Subcutaneous adipose tissue (tissue), 4 donors: ENCODE measurements around the gene GPC4. TPM values are rescaled to one million over a fixed set of nuclear protein-coding genes. Genes with fewer than 3 reads are reported as not detected.

Source experiments
- total RNA-seq, 4 donors: library from RNA; depleted of rRNA; stranded (reverse); fragments of >200 nt; gene quantifications; one replicate each; pipeline ENCODE4 v1.1.0, GENCODE V29; 2016
- TF ChIP-seq, protein P1 (sequence below): fragments of 450-650 bp; IDR thresholded peaks from one replicate; pipeline ENCODE4 v1.5.1; 2016; ENCODE audit warnings: low read depth, mild to moderate bottlenecking, control low read depth, antibody characterized with exemption, moderate library complexity

The GPC4 gene
- total RNA-seq, 4 donors from 2014 or later: 5.9 to 63.7 (median 12.4) TPM

DNA sequence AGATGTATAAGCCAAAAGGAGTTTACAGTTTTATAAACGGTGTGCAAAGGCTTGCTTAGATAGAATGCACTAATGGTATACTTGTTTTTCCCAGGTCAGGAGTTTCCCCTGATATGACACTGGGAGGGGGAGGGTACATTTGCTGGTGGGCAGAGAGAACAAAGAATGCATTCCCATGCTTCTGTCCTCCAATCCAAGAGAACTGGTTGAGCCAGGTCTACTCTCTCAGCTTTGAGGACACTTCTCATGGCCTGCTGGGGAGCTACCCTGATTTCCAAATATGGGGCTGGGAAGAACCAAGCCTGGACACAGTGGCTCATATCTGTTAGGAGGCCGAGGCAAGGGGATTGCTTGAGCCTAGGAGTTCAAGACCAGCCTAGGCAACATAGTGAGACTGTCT lies 3.3 kb upstream of the GPC4 start:
- TF ChIP-seq, protein P1, sequence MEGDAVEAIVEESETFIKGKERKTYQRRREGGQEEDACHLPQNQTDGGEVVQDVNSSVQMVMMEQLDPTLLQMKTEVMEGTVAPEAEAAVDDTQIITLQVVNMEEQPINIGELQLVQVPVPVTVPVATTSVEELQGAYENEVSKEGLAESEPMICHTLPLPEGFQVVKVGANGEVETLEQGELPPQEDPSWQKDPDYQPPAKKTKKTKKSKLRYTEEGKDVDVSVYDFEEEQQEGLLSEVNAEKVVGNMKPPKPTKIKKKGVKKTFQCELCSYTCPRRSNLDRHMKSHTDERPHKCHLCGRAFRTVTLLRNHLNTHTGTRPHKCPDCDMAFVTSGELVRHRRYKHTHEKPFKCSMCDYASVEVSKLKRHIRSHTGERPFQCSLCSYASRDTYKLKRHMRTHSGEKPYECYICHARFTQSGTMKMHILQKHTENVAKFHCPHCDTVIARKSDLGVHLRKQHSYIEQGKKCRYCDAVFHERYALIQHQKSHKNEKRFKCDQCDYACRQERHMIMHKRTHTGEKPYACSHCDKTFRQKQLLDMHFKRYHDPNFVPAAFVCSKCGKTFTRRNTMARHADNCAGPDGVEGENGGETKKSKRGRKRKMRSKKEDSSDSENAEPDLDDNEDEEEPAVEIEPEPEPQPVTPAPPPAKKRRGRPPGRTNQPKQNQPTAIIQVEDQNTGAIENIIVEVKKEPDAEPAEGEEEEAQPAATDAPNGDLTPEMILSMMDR: no peak

DNA sequence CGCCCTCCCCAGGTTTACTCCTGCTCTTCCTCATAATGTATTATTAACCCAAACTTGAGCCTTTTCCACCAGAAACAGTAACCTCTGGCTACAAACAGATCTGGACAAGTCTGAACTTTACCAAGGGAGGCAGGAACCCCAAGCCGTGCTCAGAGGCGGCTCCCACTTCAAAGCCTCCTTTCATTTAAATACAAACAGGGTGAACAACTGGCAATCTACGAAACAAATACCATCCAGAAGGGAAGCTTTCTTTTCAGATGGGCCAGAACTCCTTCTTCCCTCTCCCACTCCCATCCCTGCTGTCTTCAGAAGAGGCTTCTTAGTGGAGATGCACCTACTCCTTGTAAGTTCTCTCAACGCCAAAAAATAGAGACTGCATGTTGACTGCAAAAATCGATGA lies 2.1 kb upstream of the GPC4 start:
- TF ChIP-seq, protein P1: no peak

DNA sequence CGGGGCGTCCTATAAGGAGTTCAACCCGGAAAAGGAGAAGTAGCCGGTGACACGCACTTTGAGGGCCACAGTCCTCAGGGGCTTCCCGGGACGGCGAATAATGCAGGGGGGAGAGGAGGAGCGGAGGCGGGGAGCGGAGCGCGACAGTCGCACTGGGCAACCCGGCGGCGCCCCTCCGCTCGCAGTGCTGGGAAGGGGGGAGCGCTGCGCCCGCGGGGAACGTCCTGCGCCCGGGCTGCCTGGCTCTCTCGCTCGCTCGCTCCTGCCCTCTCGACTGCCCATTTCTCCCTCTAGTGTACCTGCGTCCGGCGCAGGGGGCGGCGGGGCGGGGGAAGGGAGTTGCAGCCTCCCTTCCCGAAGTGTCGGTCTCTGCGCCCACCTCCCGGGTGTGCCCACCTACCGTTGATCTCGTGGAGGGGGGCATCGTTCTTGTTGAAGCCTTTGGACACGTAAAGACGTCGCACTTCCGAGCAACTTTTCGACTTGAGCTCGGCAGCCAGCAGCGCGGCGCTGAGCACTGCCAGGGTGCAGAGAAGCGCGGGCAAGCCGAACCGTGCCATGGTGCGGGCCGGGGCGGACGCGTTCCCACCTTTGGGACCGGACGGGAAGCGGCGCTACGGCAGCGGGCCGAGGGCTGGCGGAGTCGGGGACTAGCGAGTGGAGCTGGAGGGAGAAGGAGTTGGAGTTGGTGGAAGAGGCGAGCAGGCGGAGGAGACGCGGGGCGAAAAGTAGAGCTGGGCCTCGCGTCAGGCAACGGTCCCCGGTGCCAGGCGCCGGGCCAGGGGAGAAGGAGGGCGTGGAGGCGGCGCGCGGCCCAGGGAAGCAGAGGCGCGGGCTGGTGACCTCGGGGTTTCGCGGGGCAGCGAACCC lies 648 bp downstream of the GPC4 start:
- TF ChIP-seq, protein P1: no peak

DNA sequence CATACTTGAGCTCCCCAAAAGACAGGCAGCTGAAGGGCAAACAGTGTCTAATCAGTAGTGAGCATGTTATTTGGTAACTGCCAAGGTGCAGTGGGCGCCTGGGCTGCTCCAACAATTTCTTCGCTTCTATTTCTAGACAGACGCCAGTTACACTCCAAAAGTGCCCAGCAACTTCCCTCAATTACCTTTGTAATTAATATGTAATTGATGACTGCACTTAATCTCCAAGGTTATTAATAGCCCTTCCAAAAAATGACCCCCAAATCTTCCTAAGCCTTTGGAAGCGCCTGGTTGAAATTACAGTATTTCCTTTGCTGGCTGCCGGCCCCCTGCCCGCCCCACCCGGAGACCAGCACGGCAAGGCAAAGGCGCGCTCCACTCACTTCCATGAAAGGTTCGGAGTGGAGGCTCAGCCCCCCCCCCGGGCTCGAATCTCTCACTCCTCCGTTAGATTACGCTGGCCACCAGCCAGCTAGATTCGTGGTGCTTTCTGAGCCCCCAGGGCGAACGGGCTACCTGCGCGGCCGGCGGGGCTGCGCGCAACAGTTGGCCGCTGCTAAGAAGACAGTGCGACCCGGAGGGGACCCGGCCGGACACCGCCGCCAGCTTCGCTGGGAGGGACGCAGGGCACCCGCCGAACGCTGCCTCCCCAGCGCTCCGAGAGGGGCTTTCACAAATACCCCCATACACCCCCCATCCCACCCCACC lies 1.9 kb downstream of the GPC4 start:
- TF ChIP-seq, protein P1: no peak

DNA sequence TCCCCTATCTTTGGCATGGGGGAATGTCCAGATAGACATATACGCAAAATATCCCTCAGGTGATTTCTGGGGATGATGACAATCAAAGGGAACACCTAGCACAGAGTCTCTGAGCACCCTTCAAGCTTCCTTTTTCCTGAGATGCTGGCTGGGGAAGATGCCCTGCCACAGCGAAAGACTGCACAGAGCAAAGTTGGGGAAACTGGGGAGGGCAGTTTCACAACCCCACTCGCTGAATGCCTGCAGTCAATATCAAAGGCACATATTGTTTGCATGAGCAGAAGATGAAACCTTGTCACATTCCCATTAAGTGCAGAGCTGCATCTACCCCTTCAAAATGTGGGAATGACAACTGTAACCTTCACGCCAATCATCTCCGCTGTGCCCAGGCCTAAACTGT lies 2.6 kb downstream of the GPC4 start:
- TF ChIP-seq, protein P1: no peak

DNA sequence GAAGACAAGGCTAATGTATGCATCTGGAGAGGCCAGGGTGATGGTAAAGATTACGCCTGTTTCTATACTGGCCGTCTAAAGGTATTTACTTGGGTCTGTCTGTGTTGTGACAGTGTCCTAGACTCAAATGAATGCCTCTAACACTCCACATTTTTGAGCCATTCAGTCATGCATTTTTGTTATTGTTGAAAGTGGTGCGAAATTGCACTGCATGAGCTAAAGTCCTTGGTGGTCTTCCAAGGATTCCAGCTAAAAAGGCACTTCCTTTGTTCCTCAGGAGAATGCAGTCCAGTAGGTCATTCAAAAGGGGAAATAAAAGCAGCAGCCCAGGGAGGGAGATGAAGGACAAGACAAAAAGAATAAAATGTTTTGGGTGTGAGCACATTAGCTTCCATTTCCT lies 3.0 kb downstream of the GPC4 start:
- TF ChIP-seq, protein P1: no peak

DNA sequence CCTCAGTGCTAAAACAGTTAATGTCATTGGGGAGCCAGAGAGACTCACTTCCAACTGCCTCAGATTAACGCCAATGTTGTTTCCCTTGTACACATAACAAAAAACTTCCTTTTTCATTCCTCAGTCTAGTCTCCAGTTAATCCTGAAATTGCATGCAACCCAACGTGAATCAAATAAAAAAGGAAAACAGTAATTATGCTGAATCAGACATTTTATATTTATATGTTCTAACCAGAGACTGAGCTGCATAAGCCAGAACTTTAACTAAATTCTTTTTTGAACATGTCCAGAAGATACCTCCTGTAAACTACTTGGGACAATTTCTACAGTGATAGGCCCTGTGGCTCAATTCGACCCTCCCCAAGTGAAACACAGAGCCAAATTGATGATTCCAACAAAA lies 4.7 kb downstream of the GPC4 start:
- TF ChIP-seq, protein P1: no peak
